HL-60 (cell line): ENCODE measurements around the gene LMNTD1.

ENCODE experiments used
- GABPA ChIP-seq: IDR thresholded peaks from 2 replicates; pipeline ENCODE4 v1.6.1; 2012; ENCODE audit warnings: low read depth
- POLR2AphosphoS5 ChIP-seq: IDR thresholded peaks from 2 replicates; pipeline ENCODE4 v1.6.1; 2012; ENCODE audit warnings: low read depth
- TF ChIP-seq, protein P1 (sequence below): IDR thresholded peaks from one replicate; pipeline ENCODE4 v1.5.1; 2011; ENCODE audit warnings: low read length, control low read depth, inconsistent platforms; ENCODE audit not compliant: insufficient read depth
- TF ChIP-seq, protein P2 (sequence below): IDR thresholded peaks from 2 replicates; pipeline ENCODE4 v1.6.1; 2012; ENCODE audit warnings: low read depth; ENCODE audit not compliant: insufficient replicate concordance

DNA sequence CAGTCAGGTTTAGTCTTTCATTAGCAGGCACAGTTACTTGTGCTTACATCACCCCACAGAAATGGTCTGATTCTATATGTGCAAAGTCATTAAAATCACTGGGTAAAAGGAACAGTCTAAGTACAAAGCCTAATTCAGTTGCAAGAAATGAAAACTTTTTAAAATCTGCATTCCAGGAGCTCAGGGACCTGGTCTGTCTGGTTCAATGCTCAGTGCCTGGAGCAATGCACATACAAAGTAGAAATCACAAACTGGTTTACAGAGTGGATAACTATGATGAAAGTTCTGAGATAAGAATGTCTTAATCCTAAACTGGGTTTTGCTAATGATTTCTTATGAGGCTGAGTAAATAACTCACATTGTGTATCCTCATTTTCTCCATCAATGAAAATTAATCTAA, 28.7 kb downstream of the LMNTD1 start:
- TF ChIP-seq, protein P1, sequence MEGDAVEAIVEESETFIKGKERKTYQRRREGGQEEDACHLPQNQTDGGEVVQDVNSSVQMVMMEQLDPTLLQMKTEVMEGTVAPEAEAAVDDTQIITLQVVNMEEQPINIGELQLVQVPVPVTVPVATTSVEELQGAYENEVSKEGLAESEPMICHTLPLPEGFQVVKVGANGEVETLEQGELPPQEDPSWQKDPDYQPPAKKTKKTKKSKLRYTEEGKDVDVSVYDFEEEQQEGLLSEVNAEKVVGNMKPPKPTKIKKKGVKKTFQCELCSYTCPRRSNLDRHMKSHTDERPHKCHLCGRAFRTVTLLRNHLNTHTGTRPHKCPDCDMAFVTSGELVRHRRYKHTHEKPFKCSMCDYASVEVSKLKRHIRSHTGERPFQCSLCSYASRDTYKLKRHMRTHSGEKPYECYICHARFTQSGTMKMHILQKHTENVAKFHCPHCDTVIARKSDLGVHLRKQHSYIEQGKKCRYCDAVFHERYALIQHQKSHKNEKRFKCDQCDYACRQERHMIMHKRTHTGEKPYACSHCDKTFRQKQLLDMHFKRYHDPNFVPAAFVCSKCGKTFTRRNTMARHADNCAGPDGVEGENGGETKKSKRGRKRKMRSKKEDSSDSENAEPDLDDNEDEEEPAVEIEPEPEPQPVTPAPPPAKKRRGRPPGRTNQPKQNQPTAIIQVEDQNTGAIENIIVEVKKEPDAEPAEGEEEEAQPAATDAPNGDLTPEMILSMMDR = no peak
- TF ChIP-seq, protein P2, sequence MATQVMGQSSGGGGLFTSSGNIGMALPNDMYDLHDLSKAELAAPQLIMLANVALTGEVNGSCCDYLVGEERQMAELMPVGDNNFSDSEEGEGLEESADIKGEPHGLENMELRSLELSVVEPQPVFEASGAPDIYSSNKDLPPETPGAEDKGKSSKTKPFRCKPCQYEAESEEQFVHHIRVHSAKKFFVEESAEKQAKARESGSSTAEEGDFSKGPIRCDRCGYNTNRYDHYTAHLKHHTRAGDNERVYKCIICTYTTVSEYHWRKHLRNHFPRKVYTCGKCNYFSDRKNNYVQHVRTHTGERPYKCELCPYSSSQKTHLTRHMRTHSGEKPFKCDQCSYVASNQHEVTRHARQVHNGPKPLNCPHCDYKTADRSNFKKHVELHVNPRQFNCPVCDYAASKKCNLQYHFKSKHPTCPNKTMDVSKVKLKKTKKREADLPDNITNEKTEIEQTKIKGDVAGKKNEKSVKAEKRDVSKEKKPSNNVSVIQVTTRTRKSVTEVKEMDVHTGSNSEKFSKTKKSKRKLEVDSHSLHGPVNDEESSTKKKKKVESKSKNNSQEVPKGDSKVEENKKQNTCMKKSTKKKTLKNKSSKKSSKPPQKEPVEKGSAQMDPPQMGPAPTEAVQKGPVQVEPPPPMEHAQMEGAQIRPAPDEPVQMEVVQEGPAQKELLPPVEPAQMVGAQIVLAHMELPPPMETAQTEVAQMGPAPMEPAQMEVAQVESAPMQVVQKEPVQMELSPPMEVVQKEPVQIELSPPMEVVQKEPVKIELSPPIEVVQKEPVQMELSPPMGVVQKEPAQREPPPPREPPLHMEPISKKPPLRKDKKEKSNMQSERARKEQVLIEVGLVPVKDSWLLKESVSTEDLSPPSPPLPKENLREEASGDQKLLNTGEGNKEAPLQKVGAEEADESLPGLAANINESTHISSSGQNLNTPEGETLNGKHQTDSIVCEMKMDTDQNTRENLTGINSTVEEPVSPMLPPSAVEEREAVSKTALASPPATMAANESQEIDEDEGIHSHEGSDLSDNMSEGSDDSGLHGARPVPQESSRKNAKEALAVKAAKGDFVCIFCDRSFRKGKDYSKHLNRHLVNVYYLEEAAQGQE = no peak
- TF ChIP-seq GABPA (no peak), POLR2AphosphoS5 (no peak)
